Activated CD8-positive, alpha-beta T cell treated with anti-CD3 and anti-CD28 coated beads for 36 hours (primary cell): ENCODE measurements around the gene PTPRN2. TPM values are rescaled to one million over a fixed set of nuclear protein-coding genes. Genes with fewer than 3 reads are reported as not detected.

Source experiments
- ATAC-seq: fragments of 200-7000 bp; cut with Tn5 transposase; one replicate; pipeline ENCODE4 v1.10.0; 2021; ENCODE audit warnings: mild to moderate bottlenecking, moderate library complexity
- CTCF ChIA-PET: fragments of 350-600 bp; sonication (Branson Sonifier 250); formaldehyde crosslinking; loops from one replicate; lab custom pipeline; 2021; ENCODE audit warnings: antibody characterized with exemption; lab: Charles Lee
- POLR2A ChIA-PET: fragments of 350-600 bp; sonication (Branson Sonifier 250); formaldehyde crosslinking; loops from one replicate; lab custom pipeline; 2021; ENCODE audit warnings: antibody characterized with exemption; lab: Charles Lee
- DNase-seq: peaks from one replicate; pipeline ENCODE4 v3.0.0-alpha.2; 2020
- H3K27ac Mint-ChIP-seq: one replicate; pipeline ENCODE4 v1.8.0; 2021; ENCODE audit warnings: mild to moderate bottlenecking, mixed read lengths
- H3K27me3 Mint-ChIP-seq: one replicate; pipeline ENCODE4 v1.8.0; 2021; ENCODE audit warnings: mixed read lengths
- H3K36me3 Mint-ChIP-seq: one replicate; pipeline ENCODE4 v1.8.0; 2021; ENCODE audit warnings: low read depth, mixed read lengths
- H3K4me1 Mint-ChIP-seq: one replicate; pipeline ENCODE4 v1.8.0; 2021; ENCODE audit warnings: low read depth, mixed read lengths
- H3K4me3 Mint-ChIP-seq: one replicate; pipeline ENCODE4 v1.8.0; 2021; ENCODE audit warnings: mild to moderate bottlenecking, moderate library complexity, mixed read lengths
- H3K9me3 Mint-ChIP-seq: one replicate; pipeline ENCODE4 v1.8.0; 2021; ENCODE audit warnings: mixed read lengths
- intact Hi-C: fragments of 100-400 bp; cut with micrococcal nuclease; formaldehyde crosslinking; loops from one replicate; pipeline ENCODE4 v1.10.0; 2022
- total RNA-seq, 2 experiments: library from RNA; stranded (reverse); gene quantifications; one replicate each; pipeline ENCODE4 v1.2.3, GENCODE V29; 2021
- TF ChIP-seq, protein P1 (sequence below): fragments of 200-600 bp; IDR thresholded peaks from one replicate; pipeline ENCODE4 v1.8.0; 2022; ENCODE audit warnings: antibody characterized with exemption, mild to moderate bottlenecking

Gene PTPRN2
- total RNA-seq, 2 experiments from 2014 or later, result 0.49 to 0.65 TPM

DNA sequence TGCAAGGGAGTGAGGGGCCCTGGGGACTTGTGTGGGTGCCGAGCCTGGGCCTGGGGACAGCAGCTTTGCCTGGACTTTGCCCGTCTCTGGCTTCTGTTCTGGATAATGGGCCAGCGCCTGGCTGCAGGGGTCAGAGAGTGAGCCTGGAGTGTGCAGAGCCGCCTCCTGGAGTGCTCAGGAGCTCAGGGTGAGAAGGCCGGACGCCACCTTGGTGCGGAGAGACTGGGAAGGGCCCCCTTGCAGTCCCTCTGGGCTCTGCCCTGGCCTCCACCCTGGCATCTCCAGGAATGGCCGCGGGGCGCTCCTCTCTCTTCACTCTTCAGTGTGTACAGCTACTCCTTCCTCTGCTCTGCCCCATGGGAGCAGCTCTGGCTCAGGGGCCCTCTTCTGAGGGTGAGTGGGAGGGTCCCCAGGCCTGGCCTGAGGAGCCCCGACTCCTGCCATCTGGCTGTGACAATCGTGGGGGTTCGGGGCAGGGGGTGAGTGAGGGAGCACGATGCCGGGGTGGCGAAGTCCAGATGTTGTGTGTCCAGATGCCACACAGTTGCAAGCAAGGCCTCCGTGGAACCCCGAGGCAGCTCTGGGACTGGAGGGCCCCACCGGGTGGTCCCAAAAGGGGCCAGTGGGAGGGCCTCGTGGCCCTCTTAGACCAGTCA is 1063.7 kb downstream of the PTPRN2 start:
- intact Hi-C loops, result no loop called here
- Mint-ChIP-seq H3K27me3 (no peaks in the 10 kb centered on the region), H3K27ac (no peak overlapping the region), H3K36me3 (no peaks in the 10 kb centered on the region), H3K9me3 (no peaks in the 10 kb centered on the region), H3K4me3 (no peak overlapping the region), H3K4me1 (no peaks in the 10 kb centered on the region)
- ChIA-PET POLR2A (no interaction called here), CTCF (no interaction called here)
- DNase-seq (no peak), ATAC-seq (no peak)
- TF ChIP-seq, protein P1, sequence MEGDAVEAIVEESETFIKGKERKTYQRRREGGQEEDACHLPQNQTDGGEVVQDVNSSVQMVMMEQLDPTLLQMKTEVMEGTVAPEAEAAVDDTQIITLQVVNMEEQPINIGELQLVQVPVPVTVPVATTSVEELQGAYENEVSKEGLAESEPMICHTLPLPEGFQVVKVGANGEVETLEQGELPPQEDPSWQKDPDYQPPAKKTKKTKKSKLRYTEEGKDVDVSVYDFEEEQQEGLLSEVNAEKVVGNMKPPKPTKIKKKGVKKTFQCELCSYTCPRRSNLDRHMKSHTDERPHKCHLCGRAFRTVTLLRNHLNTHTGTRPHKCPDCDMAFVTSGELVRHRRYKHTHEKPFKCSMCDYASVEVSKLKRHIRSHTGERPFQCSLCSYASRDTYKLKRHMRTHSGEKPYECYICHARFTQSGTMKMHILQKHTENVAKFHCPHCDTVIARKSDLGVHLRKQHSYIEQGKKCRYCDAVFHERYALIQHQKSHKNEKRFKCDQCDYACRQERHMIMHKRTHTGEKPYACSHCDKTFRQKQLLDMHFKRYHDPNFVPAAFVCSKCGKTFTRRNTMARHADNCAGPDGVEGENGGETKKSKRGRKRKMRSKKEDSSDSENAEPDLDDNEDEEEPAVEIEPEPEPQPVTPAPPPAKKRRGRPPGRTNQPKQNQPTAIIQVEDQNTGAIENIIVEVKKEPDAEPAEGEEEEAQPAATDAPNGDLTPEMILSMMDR, result no peak

DNA sequence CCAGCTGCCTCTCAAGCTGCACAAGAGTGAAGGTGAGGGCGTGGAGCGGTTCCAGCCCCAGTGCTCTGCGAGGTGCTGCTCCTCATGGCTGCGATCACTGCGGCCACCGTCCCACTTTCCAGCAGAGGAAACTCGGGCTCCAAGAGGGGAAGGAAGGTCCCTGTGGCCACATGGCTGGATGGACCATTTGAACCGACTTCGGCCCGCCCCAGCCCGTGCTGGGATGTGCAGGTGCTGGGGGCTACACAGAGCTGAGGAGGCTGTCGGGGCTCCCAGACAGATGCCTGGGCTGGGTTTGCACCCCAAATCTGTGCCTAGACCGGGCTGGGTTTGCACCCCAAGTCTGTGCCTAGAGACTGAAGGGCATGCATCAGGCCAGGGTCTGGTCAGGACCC is 1064.3 kb downstream of the PTPRN2 start:
- Mint-ChIP-seq H3K27ac (no peak overlapping the region), H3K9me3 (no peaks in the 10 kb centered on the region), H3K4me1 (no peaks in the 10 kb centered on the region), H3K4me3 (no peak overlapping the region), H3K36me3 (no peaks in the 10 kb centered on the region), H3K27me3 (no peaks in the 10 kb centered on the region)
- intact Hi-C loops, result no loop called here
- TF ChIP-seq, protein P1, result no peak
- CTCF ChIA-PET, result no interaction called here
- DNase-seq, result no peak
- ATAC-seq, result no peak
- POLR2A ChIA-PET, result no interaction called here

DNA sequence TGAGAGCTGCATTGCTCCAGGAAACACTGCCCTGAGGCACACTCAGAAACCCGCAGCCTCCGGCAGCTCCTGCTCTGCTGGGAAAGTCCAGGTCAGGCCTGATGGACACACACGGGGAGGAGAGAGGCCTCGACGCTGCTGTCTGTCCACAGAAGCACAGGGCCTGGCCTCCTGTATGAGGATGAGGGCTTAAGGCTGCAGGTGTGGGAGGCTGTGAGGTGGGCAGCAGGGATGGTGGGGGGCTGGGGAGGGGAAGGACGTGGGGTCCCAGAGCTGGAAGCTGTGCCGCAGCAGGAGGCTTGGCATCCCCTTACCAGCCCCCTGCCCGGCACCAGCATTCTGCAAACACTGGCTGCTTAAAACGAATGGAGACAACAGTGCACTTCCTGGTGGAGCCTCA is 1064.7 kb downstream of the PTPRN2 start:
- no peaks in the 10 kb centered on the region for H3K9me3 Mint-ChIP-seq
- TF ChIP-seq, protein P1, result no peak
- CTCF ChIA-PET, result no interaction called here

DNA sequence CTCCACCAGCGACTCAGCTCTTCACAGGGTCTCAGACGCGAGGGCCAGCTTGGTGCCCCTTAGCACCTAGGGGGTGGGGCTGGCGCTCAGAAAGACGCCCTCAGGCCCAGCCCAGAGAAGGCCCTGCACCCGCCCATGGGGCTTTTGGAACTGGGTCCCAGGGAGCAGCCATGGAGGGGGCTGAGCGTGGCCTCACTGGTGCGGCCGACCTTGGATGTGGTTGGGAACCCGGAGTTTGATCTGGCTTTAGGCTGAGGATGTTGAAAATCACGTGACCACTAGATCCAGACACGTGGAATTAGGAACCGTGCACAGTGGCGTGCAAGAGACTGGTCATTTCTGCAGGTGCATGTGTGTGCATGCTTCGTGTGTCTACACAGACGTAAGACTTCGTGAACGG is 1065.4 kb downstream of the PTPRN2 start:
- no peak overlapping the region for H3K4me3 Mint-ChIP-seq
- H3K27ac Mint-ChIP-seq, result no peak overlapping the region
- no peaks in the 10 kb centered on the region for H3K27me3 Mint-ChIP-seq
- POLR2A ChIA-PET, result no interaction called here
- CTCF ChIA-PET, result no interaction called here
- DNase-seq (no peak), ATAC-seq (no peak)
- no peaks in the 10 kb centered on the region for H3K36me3 Mint-ChIP-seq
- no peaks in the 10 kb centered on the region for H3K9me3 Mint-ChIP-seq
- TF ChIP-seq, protein P1, result no peak
- no peaks in the 10 kb centered on the region for H3K4me1 Mint-ChIP-seq
- intact Hi-C loops, result no loop called here

More for the DNA sequence above, 1064.7 kb downstream of the PTPRN2 start:
- Mint-ChIP-seq H3K4me1 (no peaks in the 10 kb centered on the region), H3K27me3 (no peaks in the 10 kb centered on the region), H3K36me3 (no peaks in the 10 kb centered on the region), H3K4me3 (no peak overlapping the region), H3K27ac (no peak overlapping the region)
- ATAC-seq (no peak), DNase-seq (no peak)
- intact Hi-C loops, result no loop called here
- POLR2A ChIA-PET, result no interaction called here

DNA sequence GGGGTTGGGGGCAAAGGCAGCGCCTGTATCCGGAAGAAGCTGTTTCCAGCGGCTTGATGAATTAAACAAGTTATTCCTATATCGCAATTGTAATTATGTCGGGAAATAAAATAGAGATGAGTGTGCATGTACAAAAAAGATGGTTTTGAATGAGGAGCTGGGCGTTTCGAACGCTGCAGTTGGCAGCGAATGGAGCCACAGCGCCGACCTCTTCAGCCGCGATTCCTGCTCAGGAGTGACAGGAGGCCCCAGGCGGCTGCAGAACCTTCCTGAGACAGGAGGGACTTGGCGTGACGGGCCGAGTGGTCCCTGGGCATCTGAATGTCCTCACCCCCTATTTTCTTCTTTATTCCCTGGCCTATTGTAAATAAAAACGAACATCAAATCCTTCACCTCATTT is 1065.9 kb downstream of the PTPRN2 start:
- ChIA-PET CTCF (no interaction called here), POLR2A (no interaction called here)
- no peak for DNase-seq
- Mint-ChIP-seq H3K36me3 (no peaks in the 10 kb centered on the region), H3K4me3 (no peak overlapping the region), H3K27me3 (no peaks in the 10 kb centered on the region), H3K9me3 (no peaks in the 10 kb centered on the region), H3K27ac (no peak overlapping the region), H3K4me1 (no peaks in the 10 kb centered on the region)
- ATAC-seq, result no peak
- TF ChIP-seq, protein P1, result no peak
- intact Hi-C loops, result no loop called here
